HepG2 (cell line): ENCODE data around the gene HACE1. TPM values are rescaled to one million over a fixed set of nuclear protein-coding genes. Genes with fewer than 3 reads are reported as not detected.

Source experiments
- ATAC-seq: fragments of 200-7000 bp; cut with Tn5 transposase; 3 replicates; pipeline ENCODE4 v1.9.1; 2020; ENCODE audit warnings: mild to moderate bottlenecking, moderate library complexity
- BruUV-seq: library from RNA; stranded (reverse); fragments of 400-500 nt; replicated peaks from 2 replicates; lab custom pipeline; 2021; lab: Mats Ljungman, UMichigan
- CTCF ChIA-PET: fragments of 300-600 bp; formaldehyde crosslinking; extraction: SDS; loops from one replicate; lab custom pipeline; 2021; ENCODE audit warnings: low total read pairs, inconsistent platforms, low intra/inter-chr PET ratio; lab: Yijun Ruan, JAX
- POLR2A ChIA-PET: fragments of 350-600 bp; sonication (Branson Sonifier 250); formaldehyde crosslinking; loops from one replicate; lab custom pipeline; 2020; ENCODE audit warnings: antibody characterized with exemption, inconsistent platforms; lab: Yijun Ruan, JAX
- DNase-seq: peaks from one replicate; pipeline ENCODE4 v3.0.0-alpha.2; 2015; ENCODE audit warnings: low spot score
- FAIRE-seq: peaks from 3 replicates; lab custom pipeline; 2011; peaks lifted over from hg19 to GRCh38; lab: Jason Lieb, UNC
- H2AFZ ChIP-seq: one replicate; pipeline ENCODE4 v1.6.1; 2011; ENCODE audit warnings: low read length, inconsistent platforms
- H3K27ac ChIP-seq: fragments of 300-600 bp; 3 replicates; pipeline ENCODE4 v1.8.0; 2011; ENCODE audit warnings: mixed run types, mild to moderate bottlenecking, mixed read lengths, low read length, inconsistent platforms; ENCODE audit not compliant: insufficient read depth; ENCODE audit errors: extremely low read length
- H3K27me3 ChIP-seq, 2 experiments: fragments of 200-600 bp in 1 of 2; 2 replicates in 1 of 2; 3 replicates in 1 of 2; pipeline versions ENCODE4 v1.6.0 to v1.8.0; 2011; ENCODE audit warnings: low read length in 2 of 2, mild to moderate bottlenecking in 2 of 2, moderate library complexity in 2 of 2, inconsistent platforms in 1 of 2; ENCODE audit not compliant: insufficient read depth in 2 of 2, control insufficient read depth in 1 of 2
- H3K36me3 ChIP-seq, 2 experiments: fragments of 200-600 bp in 1 of 2; replicated peaks in 1 of 2; 2 replicates in 1 of 2; 3 replicates in 1 of 2; pipeline versions ENCODE4 v1.5.1 to v1.8.0; 2011; ENCODE audit warnings: low read length in 2 of 2, inconsistent platforms in 1 of 2; ENCODE audit not compliant: insufficient read depth in 2 of 2, control insufficient read depth in 1 of 2
- H3K4me1 ChIP-seq: 2 replicates; pipeline ENCODE4 v1.5.1; 2012; ENCODE audit warnings: low read length, inconsistent platforms; ENCODE audit not compliant: insufficient read depth
- H3K4me2 ChIP-seq: 2 replicates; pipeline ENCODE4 v1.6.0; 2011; ENCODE audit warnings: low read depth, low read length, inconsistent platforms
- H3K4me3 ChIP-seq, 3 experiments: fragments of 200-600 bp in 1 of 3; sonication (generic), shearing (Covaris generic) in 1 of 3; replicated peaks in 1 of 3; 2 replicates each; pipeline ENCODE4 v1.5.1; 2011 to 2016; ENCODE audit warnings: low read length in 3 of 3, inconsistent platforms in 2 of 3, low read depth in 2 of 3, mild to moderate bottlenecking in 2 of 3, control low read depth in 1 of 3, mixed read lengths in 1 of 3; ENCODE audit not compliant: insufficient read depth in 1 of 3
- H3K79me2 ChIP-seq: one replicate; pipeline ENCODE4 v1.6.1; 2011; ENCODE audit warnings: low read length, inconsistent platforms; ENCODE audit not compliant: insufficient read depth
- H3K9ac ChIP-seq: 2 replicates; pipeline ENCODE4 v1.6.0; 2011; ENCODE audit warnings: mild to moderate bottlenecking, low read depth, low read length, inconsistent platforms; ENCODE audit not compliant: insufficient read depth
- H3K9me3 ChIP-seq: 2 replicates; pipeline ENCODE4 v1.5.1; 2012; ENCODE audit warnings: mild to moderate bottlenecking, low read length
- H4K20me1 ChIP-seq: 2 replicates; pipeline ENCODE4 v1.6.0; 2011; ENCODE audit warnings: inconsistent platforms, mild to moderate bottlenecking, low read length, moderate library complexity; ENCODE audit not compliant: insufficient read depth
- ARNT2 ChIP-seq: sonication (generic); formaldehyde crosslinking; IDR thresholded peaks from 2 replicates; pipeline ENCODE4 v1.8.0; 2022; ENCODE audit warnings: mild to moderate bottlenecking, low read depth, missing genetic modification reagents, moderate library complexity
- ELK4 ChIP-seq: sonication (generic); formaldehyde crosslinking; IDR thresholded peaks from 2 replicates; pipeline ENCODE4 v1.9.0; 2021; ENCODE audit warnings: missing genetic modification reagents, borderline replicate concordance
- FOSL2 ChIP-seq: sonication (generic); formaldehyde crosslinking; IDR thresholded peaks from 2 replicates; pipeline ENCODE4 v1.4.0; 2020; ENCODE audit warnings: missing genetic modification reagents
- GATAD1 ChIP-seq: IDR thresholded peaks from 2 replicates; pipeline ENCODE4 v1.6.1; 2016; ENCODE audit warnings: missing genetic modification reagents, missing compliant biosample characterization
- HMGA1 ChIP-seq: sonication (generic); formaldehyde crosslinking; conservative IDR thresholded peaks from 2 replicates; pipeline ENCODE4 v1.4.0; 2020; ENCODE audit warnings: missing genetic modification reagents
- MED8 ChIP-seq: sonication (generic); formaldehyde crosslinking; IDR thresholded peaks from 2 replicates; pipeline ENCODE4 v1.8.1; 2023; ENCODE audit warnings: mild to moderate bottlenecking, missing genetic modification reagents; ENCODE audit not compliant: insufficient replicate concordance
- NRL ChIP-seq: sonication (generic); formaldehyde crosslinking; IDR thresholded peaks from 2 replicates; pipeline ENCODE4 v1.5.0; 2020; ENCODE audit warnings: missing genetic modification reagents, mild to moderate bottlenecking, moderate library complexity, borderline replicate concordance
- ZMYM4 ChIP-seq: sonication (generic); formaldehyde crosslinking; IDR thresholded peaks from 2 replicates; pipeline ENCODE4 v1.8.1; 2023; ENCODE audit warnings: mild to moderate bottlenecking, missing genetic modification reagents
- ZNF225 ChIP-seq: sonication (generic); formaldehyde crosslinking; IDR thresholded peaks from 2 replicates; pipeline ENCODE4 v1.4.0; 2020; ENCODE audit warnings: mild to moderate bottlenecking, missing genetic modification reagents
- ZNF251 ChIP-seq: sonication (generic); formaldehyde crosslinking; IDR thresholded peaks from 2 replicates; pipeline ENCODE4 v1.9.0; 2021; ENCODE audit warnings: mild to moderate bottlenecking, missing genetic modification reagents
- ZNF605 ChIP-seq: sonication (generic); formaldehyde crosslinking; IDR thresholded peaks from 2 replicates; pipeline ENCODE4 v1.8.0; 2022; ENCODE audit warnings: mild to moderate bottlenecking, missing genetic modification reagents
- ZNF615 ChIP-seq: sonication (generic); formaldehyde crosslinking; IDR thresholded peaks from 2 replicates; pipeline ENCODE4 v1.5.0; 2020; ENCODE audit warnings: mild to moderate bottlenecking, missing genetic modification reagents, borderline replicate concordance
- WGBS: methylation state at CpG from one replicate; pipeline ENCODE4 v1.1.6; 2017; ENCODE audit warnings: low lambda C conversion rate; 5-methylcytosine and 5-hydroxymethylcytosine counted together
- in situ Hi-C: cut with HindIII; loops from 2 replicates; pipeline ENCODE4 v1.10.0; 2017; ENCODE audit warnings: low pct_unique_long_range_greater_than_20kb; ENCODE audit not compliant: extremely low pct_ligation_motif_present
- intact Hi-C: fragments of 100-400 bp; cut with micrococcal nuclease; formaldehyde crosslinking; loops from one replicate; pipeline ENCODE4 v1.10.0; 2022; ENCODE audit not compliant: unreplicated experiment
- polyA plus RNA-seq, 8 experiments: library from polyadenylated mRNA; depleted of rRNA in 3 of 8; stranded (reverse) in 7 of 8; unstranded in 1 of 8; fragments of >200 nt; fragmentation: Illumina TruSeq in 4 of 8; extraction: Trizol in 4 of 8; gene quantifications; 2 replicates each; pipeline versions ENCODE4 v1.2.1 to v1.2.3, GENCODE V29; 2011 to 2016; ENCODE audit warnings: low read depth in 4 of 8, missing spikeins in 1 of 8, mixed read lengths in 1 of 8; ENCODE audit not compliant: insufficient read depth in 1 of 8
- total RNA-seq, 5 experiments: library from RNA; depleted of rRNA; stranded (reverse); fragments of >200 nt; fragmentation: Illumina TruSeq; extraction: Trizol; gene quantifications; 2 replicates each; pipeline ENCODE4 v1.2.3, GENCODE V29; 2016; ENCODE audit warnings: low read depth in 1 of 5

HACE1 gene
- total and polyA plus RNA-seq, 2 of the 13 experiments (the other 11 are each of a cell fraction or from before 2014, with no cell fraction given): 8.9 to 11.4 TPM

- H3K36me3 ChIP-seq: no peaks in the 10 kb centered on the region
- 91% methylated on average over 3 of the region's 3 CpGs for WGBS
- no peaks in the 10 kb centered on the region for H3K27me3 ChIP-seq
- H3K9me3 ChIP-seq: no peaks in the 10 kb centered on the region
- in situ Hi-C loops: no loop called here
- no peak overlapping the region for H3K4me2 ChIP-seq
- H3K9ac ChIP-seq: no peak overlapping the region
- no peak overlapping the region for H3K27ac ChIP-seq
- peaks cover 12% of the 10 kb centered on the region for H3K4me1 ChIP-seq
- TF ChIP-seq HMGA1 (CRISPR knock-in tag) (no peak), GATAD1 (no peak), FOSL2 (no peak), ZMYM4 (CRISPR knock-in tag) (no peak), ZNF251 (CRISPR knock-in tag) (no peak), ARNT2 (CRISPR knock-in tag) (no peak), ZNF225 (CRISPR knock-in tag) (no peak), NRL (CRISPR knock-in tag) (no peak), ZNF605 (CRISPR knock-in tag) (no peak), ELK4 (CRISPR knock-in tag) (no peak), ZNF615 (no peak), MED8 (CRISPR knock-in tag) (no peak)
- TF ChIP-seq, all 625 proteins: peak for 0
- FAIRE-seq (no peak), DNase-seq (no peak), ATAC-seq (no peak; the same call in 2 of the 3 replicates)
- POLR2A ChIA-PET: no interaction called here
- no TSS peak for BruUV-seq
- intact Hi-C loops: no loop called here
- H2AFZ ChIP-seq: no peak overlapping the region
- H3K4me3 ChIP-seq: no peak overlapping the region
- H3K79me2 ChIP-seq: no peaks in the 10 kb centered on the region
- no peaks in the 10 kb centered on the region for H4K20me1 ChIP-seq
- CTCF ChIA-PET: no interaction called here
Measured at GRCh38 chr6:104816125-104816524, 43.6 kb downstream of the HACE1 start.
